Measurements from ENCODE around the gene POP7.

DNA sequence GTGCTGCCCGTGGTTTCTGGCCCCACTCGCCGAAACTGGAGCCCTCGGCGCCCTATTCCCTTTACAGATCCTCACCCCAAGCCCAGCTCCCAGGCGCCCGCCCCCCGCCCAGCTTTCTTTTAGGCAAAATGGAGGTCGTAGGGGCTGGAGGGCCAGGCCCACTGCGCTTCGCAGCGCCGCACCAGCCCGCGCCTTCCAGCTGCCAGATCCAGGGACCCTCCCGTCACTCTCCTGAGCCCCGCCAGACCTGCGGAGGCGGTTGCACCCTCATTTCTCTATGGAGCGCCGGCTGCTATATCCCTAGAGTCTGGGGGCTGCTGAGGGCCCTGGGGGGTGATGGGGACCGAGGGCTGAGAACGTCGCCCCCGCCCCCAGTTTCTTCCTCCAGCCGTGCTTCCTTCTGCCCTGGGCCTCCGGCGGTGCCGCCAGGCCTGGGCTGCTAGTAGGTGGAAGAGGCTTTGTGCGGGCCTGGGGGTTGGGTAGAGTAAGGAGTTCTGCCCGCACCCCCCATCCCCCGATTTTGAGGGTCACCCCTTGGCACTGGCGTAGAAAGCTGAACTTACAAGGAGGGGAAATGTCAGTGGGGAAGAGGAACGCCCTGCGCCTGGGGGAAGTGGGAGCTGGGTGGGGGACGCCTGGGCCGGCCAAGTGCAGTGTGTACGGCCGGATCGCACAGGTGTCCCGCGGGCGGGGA, 31.4 kb upstream of the POP7 start:
- TF ChIP-seq CTCF (conservative IDR thresholded peaks at IDR 0.05; ENCODE audit: low read depth, low read length) (no peak), EZH2 (IDR thresholded peaks at IDR 0.05; ENCODE audit: low read length, unreplicated experiment) (no peak), EZH2phosphoT487 (IDR thresholded peaks at IDR 0.05; ENCODE audit: borderline replicate concordance, low read length) (no peak)
